Measurements from ENCODE around the gene CTAGE1.
"Not testable (repeated sequence)": the region's sequence is repeated elsewhere in the genome, so short reads cannot be mapped to it uniquely, and the experiment has no call there.

CTAGE1 gene, protein sequence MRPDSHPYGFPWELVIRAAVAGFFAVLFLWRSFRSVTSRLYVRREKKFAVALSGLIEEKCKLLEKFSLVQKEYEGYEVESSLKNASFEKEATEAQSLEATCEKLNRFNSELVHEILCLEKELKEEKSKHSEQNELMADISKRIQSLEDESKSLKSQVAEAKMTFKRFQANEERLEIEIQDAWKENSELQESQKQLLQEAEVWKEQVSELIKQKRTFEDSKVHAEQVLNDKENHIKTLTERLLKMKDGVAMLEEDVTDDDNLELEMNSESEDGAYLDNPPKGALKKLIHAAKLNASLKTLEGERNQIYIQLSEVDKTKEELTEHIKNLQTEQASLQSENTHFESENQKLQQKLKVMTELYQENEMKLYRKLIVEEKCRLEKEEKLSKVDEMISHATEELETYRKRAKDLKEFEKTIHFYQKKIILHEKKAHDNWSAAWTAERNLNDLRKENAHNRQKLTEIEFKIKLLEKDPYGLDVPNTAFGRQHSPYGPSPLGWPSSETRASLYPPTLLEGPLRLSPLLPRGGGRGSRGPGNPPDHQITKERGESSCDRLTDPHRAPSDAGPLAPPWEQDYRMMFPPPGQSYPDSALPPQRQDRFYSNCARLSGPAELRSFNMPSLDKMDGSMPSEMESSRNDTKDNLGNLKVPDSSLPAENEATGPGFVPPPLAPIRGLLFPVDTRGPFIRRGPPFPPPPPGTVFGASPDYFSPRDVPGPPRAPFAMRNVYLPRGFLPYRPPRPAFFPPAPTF

DNA sequence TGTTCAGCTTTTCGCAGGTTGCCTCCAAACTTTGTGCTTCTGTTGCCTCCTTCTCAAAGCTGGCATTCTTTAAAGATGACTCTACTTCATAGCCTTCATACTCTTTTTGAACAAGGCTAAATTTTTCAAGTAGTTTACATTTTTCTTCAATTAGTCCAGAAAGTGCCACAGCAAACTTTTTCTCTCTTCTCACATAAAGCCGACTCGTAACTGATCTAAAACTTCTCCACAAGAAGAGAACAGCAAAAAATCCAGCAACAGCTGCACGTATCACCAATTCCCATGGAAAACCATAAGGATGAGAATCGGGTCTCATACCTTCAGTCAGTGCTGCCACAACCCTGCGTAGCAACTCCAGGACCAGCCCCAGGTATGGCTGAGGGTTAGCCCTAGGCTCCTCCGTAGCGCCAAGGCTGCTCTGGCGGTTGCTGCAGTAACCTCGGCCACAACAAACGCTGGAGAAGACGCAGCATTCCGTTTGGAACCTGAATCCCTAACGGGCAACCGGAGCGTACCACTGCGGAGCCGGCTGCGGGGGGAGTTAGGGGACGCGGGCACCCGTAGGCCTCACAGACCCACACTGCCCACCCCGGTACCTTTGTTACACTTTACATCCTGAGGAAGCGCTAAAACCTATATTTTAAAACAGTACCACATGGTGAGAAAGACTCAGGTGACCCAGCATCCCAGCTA is at the start of gene CTAGE1:
TSS of gene CTAGE1 (minus strand) at position 420 of the 693 bp plus-strand sequence. CDS start at position 316, 104 bp downstream.
- DNase-seq (ENCODE audit: low read depth) = peak; percentile 77

DNA sequence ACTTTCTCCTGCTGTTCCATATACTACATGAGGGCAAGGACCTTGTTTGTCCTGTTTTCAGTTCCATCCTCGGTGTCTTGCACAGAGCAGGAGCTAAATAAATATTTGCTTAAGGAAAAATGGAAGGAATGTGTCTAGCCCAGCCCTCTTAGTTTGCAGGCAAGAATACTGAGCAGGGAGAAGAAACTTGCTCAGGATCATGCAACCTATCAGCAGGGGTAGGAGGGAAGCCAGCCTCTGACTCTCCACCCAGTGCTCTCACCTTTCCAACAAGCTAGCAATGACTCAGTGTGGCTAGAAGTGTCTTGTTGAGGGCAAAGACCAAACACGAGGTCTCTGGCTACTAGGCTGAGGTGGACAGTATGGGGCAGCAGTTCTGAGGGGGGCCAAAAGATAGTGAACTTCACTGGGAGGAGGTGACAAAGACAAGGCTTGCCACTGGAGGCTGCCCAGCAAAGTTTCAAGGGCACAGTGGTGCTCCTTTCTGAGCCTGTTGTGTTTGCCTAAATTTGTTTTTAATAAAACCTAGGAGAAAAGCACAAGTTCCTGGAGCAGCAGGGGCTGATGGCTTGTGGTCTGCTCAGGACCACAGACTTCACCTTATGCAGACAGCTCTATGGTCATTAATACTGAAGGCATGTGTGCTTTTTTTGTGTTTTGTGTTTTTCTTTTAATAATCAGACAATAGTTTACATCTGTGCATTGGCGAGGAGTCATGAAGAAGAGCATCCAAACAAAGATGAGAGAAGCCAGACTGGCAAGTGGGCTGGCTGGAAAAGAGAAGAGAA is 49.1 kb upstream of the CTAGE1 start:
- DNase-seq (ENCODE audit: low read depth) = peak; percentile 91

DNA sequence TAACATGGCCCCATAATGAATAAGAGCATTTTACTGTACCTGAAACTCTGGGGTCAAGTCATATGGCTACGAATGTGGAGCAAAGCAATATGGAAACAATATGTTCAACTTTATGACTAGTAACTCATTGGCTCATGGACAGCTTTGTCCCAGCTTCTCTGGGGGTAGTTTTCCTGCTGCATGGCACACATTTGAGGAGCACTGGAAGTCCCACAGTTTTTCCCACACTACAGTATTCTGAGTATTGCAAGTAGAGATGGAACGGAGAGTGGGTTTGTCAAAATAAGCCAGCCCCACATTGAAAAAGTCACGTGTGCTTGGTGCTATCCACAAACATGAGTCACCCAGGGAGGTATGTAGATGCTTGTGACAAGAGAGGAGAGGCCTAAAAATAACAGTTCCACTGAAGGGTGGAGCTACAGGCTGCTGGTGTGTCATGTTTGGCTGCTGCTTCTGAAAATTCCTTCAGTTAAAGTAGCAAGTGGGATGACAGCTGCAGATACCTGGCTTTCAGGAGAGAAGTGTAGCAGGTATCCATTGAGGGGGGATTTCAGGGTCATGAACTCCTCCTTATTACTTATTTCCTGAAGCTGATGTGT is 48.2 kb upstream of the CTAGE1 start:
- peak; percentile 98 for DNase-seq (ENCODE audit: low read depth)

DNA sequence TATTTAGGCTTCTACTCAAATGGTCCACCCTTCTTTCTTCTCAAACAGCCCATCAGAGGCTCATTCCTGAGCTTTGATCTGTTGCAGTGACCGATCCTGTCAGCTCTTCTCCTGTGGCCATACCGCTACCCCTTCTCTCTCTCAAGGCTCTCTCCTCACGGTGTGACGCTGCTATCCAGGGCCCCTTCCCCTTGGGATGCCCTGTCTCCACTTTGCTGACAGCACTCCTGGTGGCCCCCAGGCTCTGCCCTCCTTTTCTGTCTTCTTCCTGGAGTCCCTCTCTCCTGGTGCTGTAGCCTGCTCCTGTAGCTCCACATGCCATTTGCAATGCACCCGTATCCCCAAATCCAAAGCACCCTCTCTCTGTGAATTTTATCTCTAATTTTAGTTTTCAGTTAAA is 45.4 kb upstream of the CTAGE1 start:
- DNase-seq (ENCODE audit: low read depth) = no peak

DNA sequence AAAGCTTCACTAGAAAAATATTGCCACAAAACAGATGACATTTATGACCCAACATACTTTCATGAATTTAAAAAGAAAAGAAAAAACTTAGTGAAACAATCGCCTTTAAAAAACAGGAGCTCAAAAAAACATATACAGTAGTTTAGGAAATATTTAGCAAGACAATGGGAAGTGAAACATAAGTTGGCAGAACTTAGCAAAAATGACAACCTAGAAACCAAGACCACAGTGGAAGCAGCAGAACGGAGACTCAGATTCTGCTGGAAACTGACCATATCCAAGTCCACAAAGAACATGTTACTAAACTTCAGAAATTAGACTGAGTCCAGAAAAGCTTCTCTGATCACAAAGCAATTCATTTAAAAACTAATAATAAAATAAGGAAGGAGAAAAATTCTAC is 41.8 kb upstream of the CTAGE1 start:
- DNase-seq (ENCODE audit: low read depth) = no peak

DNA sequence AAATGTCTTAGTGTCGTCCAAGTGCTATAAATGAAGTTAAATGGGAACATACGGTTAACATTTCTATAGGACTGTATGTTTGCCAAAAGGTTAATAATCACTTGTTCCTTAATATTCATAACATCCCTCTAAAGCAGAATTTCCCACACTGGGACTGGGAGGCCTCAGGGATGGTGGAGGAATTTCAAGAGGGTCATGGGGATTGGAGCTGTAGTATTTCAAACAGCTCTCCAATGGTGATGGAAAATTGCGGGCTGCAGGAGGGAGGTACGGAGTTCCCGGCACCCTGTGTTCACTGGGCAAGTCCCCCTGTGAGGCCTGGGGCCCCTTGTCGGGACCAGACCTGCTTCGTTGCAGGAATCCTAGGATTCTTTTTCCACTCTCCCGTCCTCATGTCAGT is 39.8 kb upstream of the CTAGE1 start:
- no peak for DNase-seq (ENCODE audit: low read depth)

DNA sequence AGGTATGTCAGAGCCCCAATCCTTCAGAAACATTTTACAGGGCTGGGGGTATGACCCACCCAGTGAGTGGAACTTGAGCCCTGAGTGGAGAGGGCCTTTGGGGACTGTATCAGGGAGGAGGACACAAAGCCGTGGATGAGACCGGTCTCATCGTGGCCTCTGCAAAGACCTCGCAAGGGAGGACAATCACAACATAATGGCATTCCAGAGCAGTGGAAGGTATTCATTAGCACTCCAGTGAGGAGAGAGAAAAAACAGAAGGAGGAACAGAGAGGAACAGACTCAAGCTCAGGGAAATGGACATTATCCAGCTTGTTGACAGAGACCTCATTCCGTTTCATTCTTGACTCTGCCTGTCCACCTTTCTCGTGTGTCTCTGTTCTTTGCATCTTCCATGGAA is 38.8 kb upstream of the CTAGE1 start:
- no peak for DNase-seq (ENCODE audit: low read depth)

DNA sequence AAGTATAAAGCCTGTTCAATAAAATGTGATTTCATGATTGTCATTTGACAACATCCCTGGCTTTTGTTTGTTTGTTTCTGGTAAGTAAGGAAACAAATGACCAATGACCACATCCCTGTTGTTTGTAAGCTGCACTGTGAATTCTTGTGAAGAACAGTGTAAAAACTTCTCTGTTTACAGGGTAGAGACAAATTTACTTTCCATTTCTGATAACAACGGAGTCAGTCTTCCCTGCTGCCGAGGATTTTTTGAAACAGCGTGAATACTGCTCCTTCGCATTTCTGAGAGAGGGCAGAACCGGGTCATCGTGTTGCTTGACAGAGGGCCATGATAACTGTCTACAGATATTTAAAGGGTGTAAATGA is 38.4 kb upstream of the CTAGE1 start:
- no peak for DNase-seq (ENCODE audit: low read depth)

DNA sequence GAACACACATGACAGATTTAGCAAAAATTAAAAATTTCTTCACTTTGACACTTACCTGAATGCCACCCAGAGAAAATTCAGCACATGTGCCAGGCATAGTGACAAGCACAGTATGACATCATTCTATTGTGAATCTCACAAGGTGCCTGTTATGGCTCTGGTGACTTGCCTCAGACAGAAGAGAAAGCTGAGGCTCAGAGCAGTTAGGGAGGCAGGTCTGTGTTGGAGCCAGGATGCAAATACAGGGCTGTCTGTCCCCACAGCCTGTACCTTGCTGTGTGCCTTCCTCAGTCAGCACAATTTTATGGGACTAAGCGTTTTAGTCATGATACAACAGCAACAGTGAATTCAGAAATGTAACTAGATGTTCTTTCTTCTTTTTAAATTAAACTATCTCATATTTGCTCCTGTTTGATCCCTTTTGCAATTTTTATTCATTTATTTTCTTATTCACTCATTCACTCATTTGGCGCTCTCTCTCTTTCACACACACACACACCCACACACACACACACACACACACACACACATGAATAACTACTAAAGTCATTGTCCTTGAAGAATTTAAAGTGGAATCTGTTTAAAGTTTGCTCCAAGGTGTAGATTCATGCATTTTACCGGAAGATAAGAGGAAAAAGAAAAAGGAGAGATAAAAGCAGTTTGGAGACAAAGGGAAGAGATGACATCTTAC is 37.9 kb upstream of the CTAGE1 start:
- DNase-seq (ENCODE audit: low read depth) = no peak

DNA sequence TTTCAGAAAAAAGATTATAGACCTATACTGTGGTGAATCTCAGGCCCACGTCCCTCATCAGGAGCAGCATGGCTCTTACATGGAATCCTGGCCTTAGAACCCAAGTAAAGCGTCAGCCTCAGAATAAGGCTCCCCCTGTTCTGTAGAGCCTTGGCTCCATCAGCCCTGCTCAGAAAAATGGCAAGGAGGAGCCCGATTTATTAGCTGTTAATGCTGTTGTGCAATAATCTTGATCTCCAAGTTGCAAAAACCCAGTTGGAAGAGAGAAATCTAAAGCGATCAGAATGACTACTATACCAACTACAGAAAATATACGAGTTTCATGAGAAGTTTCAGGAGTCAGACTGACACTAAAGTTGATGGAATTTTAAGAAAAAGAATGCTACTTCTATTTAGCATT is 35.6 kb upstream of the CTAGE1 start:
- DNase-seq (ENCODE audit: low read depth) = no peak

DNA sequence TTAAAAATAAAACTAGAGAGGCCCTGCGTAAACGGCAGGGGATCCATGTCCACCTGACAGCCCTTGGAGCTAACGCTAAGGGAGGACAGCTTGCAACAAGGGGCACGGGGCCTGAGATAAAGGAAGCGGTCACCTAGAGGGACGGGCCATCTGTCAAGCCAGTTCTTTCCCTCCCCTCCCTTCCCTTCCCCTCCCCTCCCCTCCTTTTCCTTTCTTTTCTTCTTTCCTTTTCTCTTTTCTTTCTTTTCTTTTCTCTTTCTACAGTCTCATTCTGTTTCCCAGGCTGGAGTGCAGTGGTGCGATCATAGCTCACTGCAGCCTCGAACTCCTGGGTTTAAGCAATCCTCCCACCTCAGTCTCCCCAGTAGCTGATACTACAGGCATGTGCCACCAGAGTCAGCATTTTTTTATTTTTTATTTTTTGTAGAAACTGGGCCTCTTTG is 34.5 kb upstream of the CTAGE1 start:
- no peak for DNase-seq (ENCODE audit: low read depth)

DNA sequence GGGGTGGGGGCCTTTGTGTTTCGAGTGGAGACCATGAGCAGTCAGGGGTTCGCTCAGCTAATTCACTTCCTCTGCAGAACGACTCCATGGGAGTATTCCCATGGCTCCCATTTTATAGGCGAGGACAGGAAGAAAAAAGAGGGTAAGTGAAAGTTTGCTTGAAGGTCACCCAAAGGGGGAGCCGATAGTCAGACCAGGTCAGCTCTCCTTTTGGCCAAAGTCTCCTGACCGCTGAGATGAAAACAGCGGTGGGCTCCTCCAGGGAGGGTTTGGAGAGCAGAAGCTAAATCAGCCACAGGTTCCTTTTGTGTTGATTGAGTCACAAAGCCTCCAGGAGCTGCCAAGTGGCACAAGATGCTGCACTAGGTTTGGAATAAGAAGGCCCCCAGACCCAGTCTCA is 34.1 kb upstream of the CTAGE1 start:
- DNase-seq (ENCODE audit: low read depth) = no peak

DNA sequence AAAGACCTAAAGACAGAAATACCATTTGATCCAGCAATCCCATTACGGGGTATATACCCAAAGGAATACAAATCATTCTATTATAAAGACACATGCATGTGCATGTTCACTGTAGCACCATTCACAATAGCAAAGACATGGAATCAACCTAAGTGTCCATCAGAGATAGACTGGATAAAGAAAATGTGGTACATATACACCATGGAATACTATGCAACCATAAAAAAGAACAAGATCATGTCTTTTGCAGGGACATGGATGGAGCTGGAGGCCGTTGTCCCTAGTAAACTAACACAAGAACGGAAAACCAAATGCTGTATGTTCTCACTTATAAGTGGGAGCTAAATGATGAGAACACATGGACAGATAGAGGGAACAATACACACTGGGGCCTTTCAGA is 33.1 kb upstream of the CTAGE1 start:
- DNase-seq (ENCODE audit: low read depth) = not testable (repeated sequence)

DNA sequence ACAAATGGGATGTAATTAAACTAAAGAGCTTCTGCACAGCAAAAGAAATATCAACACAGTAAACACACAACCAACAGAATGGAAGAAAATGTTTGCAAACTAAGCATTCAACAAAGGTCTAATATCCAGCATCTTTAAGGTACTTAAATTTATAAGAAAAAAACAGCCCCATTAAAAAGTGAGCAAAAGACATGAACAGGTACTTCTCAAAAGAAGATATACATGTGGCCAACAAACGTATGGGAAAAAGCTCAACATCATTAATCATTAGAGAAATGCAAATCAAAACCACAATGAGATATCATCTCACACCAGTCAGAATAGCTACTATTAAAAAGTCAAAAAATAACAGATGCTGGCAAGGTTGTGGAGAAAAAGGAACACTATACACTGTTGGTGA is 32.6 kb upstream of the CTAGE1 start:
- not testable (repeated sequence) for DNase-seq (ENCODE audit: low read depth)

DNA sequence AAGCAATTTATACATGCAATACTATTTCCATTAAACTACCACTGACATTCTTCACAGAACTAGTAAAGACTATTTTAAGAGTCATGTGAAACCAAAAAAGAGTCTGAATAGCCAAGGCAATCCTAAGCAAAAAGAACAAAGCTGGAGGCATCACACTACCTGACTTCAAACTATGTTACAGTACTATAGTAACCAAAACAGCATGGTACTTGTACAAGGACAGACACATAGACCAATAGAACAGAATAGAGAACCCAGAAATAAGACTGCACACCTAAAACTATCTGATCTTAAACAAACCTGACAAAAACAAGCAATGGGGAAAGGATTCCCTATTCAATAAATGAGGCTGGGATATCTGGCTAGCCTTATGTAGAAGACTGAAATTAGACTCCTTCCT is 32.0 kb upstream of the CTAGE1 start:
- not testable (repeated sequence) for DNase-seq (ENCODE audit: low read depth)

DNA sequence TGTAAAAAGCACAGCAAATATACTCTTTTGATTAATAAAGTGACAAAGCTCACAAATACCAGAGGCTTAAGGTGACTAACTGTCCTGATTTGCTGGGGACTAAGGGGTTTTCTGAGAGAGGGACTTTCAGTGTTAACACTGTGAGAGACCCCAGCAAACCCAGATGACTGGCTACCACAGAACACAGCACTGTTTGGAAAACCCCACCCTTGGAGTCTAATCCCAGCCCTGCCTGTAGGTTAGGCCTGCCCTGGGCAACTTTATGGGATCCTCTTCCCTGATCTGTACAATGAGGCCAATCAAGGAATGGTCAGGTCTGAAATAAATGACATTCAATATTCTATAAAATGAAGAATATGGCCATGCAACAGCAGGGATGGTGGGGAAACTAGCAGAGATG is 30.5 kb upstream of the CTAGE1 start:
- DNase-seq (ENCODE audit: low read depth) = no peak

DNA sequence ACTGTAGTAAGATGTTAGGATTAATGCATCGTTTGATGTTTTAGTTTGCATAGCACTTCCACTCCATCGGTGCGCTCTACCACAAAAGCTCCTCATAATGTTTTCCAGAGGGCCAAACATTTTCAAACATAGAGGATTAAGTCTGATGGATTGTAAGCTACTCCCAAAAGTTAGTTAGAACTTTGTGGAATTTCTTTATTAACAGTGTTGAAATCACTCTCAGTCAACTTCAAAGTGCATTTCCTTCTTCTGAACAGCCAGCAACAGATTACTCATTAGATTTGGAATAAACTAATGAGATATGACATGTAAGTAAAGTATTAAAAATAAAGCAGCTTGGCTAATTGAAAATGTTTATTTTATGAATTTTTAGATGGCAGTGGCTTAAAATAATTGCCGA is 30.1 kb upstream of the CTAGE1 start:
- peak; percentile 54 for DNase-seq (ENCODE audit: low read depth)

DNA sequence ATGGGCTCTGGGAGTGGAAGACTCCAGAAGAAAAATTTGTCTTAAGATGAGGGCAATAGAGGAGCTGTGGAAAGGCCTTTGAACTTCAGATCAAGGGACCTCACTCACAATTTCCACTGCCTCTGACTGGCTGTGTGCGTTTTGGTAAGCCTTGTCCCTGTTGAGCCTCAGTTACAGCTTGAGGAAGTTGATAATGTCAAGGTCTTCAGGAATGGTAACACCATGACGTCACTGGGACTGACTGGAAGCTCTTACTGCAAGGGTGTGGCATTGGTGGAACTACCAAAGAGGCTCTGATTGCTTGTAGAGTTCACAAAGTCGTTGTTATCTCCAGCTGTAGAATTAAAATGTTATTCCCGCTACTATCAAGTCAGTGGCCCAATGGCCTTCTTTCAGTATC is 29.2 kb upstream of the CTAGE1 start:
- DNase-seq (ENCODE audit: low read depth) = no peak

DNA sequence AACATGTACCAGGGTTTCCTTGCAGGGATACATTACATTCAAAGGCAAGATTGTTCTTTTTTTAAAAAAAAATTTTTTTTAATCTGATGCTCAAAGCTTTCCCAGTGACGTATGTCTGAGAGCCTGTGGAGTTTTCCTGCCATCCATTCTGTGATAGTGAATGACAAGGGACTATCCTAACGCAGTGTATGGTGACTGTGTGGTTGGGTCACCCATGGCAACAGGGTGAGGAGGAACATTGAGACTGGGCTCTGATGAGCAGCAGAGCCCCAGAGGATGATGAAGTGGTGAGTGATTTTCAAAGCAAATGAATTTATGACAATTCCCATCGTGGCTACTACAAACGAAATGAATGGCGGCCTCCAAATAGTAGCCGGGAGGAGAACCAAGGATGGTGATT is 28.6 kb upstream of the CTAGE1 start:
- DNase-seq (ENCODE audit: low read depth) = no peak

DNA sequence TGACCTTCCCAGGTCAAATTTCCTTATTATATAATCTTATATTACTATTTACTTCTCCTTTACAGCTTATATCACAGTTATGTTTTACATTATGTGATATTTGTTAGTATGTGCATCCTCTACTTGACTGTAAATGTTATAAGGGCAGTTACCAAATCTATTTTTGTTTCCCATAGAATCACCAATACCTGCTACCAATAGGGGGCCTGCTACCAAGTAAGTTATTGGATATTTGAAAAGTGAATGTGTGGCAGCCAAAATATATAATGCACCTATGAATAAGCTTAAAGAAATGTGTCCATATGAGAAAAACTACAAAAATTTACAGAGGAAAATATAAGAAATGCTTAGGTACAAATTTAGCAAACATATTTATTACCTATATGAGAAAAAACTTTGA is 23.9 kb upstream of the CTAGE1 start:
- DNase-seq (ENCODE audit: low read depth) = no peak

DNA sequence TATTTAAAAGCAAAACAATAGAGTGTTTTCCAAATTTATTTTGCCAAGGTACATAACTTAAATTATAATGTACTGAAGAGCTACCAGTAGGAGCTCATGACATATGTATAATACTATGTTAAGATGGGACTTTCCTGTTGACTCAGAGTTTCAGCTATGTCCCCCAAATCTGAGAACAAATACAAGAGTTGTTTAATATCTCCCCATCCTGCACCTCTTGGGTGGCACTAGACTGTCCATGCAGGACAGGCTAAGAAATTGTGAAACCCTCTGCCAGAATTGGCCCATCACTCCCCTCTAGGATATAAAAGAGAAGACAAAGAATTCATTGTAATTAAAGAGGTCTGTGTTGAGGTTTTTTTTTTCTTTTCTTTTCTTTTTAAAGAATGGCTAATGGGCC is 21.7 kb upstream of the CTAGE1 start:
- peak; percentile 57 for DNase-seq (ENCODE audit: low read depth)
